ENCODE results near the gene RGS7BP.

Gene RGS7BP

GRCh38 chr5:64566310-64566916 lies 60.6 kb downstream of the RGS7BP start:
- no peak for DNase-seq

GRCh38 chr5:64569858-64570257 lies 64.0 kb downstream of the RGS7BP start:
- DNase-seq = no peak

- no peak for DNase-seq
Measured at GRCh38 chr5:64570395-64570996, 64.7 kb downstream of the RGS7BP start.

GRCh38 chr5:64575561-64575960 lies 69.7 kb downstream of the RGS7BP start:
- no peak for DNase-seq

- no peak for DNase-seq
Measured at GRCh38 chr5:64576250-64576649, 70.4 kb downstream of the RGS7BP start.

GRCh38 chr5:64585646-64586045 lies 79.8 kb downstream of the RGS7BP start:
- no peak for DNase-seq

GRCh38 chr5:64587370-64587769 lies 81.6 kb downstream of the RGS7BP start:
- no peak for DNase-seq

GRCh38 chr5:64592730-64593341 lies 87.0 kb downstream of the RGS7BP start:
- no peak for DNase-seq

- no peak for DNase-seq
Measured at GRCh38 chr5:64594025-64594424, 88.2 kb downstream of the RGS7BP start.

- no peak for DNase-seq
Measured at GRCh38 chr5:64594601-64595000, 88.8 kb downstream of the RGS7BP start.

GRCh38 chr5:64595031-64595855 lies 89.4 kb downstream of the RGS7BP start:
- no peak for DNase-seq

- DNase-seq = no peak
Measured at GRCh38 chr5:64599226-64599625, 93.4 kb downstream of the RGS7BP start.

GRCh38 chr5:64603676-64604075 lies 97.9 kb downstream of the RGS7BP start:
- DNase-seq = no peak

- no peak for DNase-seq
Measured at GRCh38 chr5:64606926-64607325, 101.1 kb downstream of the RGS7BP start.

- no peak for DNase-seq
Measured at GRCh38 chr5:64612344-64612961, 106.6 kb downstream of the RGS7BP start.

- DNase-seq = no peak
Measured at GRCh38 chr5:64615895-64616294, 110.1 kb downstream of the RGS7BP start.

GRCh38 chr5:64619609-64620008 lies 113.8 kb downstream of the RGS7BP start:
- DNase-seq = no peak

GRCh38 chr5:64622991-64623390 lies 117.2 kb downstream of the RGS7BP start:
- DNase-seq = no peak

- DNase-seq = no peak
Measured at GRCh38 chr5:64625678-64626077, 119.9 kb downstream of the RGS7BP start.

- DNase-seq = no peak
Measured at GRCh38 chr5:64628901-64629300, 123.1 kb downstream of the RGS7BP start.

GRCh38 chr5:64629841-64630240 lies 124.0 kb downstream of the RGS7BP start:
- no peak for DNase-seq

- no peak for DNase-seq
Measured at GRCh38 chr5:64632251-64632650, 126.4 kb downstream of the RGS7BP start.

GRCh38 chr5:64634997-64635686 lies 129.3 kb downstream of the RGS7BP start:
- no peak for DNase-seq

Data from stimulated activated CD8-positive, alpha-beta memory T cell treated with anti-CD3 and anti-CD28 coated beads, Interleukin-4, amount 100 ng/mL, for 48 hours (primary cell).